Measurements from ENCODE around the gene MAN1B1. TPM values are rescaled to one million over a fixed set of nuclear protein-coding genes. Genes with fewer than 3 reads are reported as not detected.

Gene MAN1B1
- total and polyA plus RNA-seq, 2 of the 4 experiments (the other 2 are of a cell fraction), result 28.7 to 55.1 TPM

DNA sequence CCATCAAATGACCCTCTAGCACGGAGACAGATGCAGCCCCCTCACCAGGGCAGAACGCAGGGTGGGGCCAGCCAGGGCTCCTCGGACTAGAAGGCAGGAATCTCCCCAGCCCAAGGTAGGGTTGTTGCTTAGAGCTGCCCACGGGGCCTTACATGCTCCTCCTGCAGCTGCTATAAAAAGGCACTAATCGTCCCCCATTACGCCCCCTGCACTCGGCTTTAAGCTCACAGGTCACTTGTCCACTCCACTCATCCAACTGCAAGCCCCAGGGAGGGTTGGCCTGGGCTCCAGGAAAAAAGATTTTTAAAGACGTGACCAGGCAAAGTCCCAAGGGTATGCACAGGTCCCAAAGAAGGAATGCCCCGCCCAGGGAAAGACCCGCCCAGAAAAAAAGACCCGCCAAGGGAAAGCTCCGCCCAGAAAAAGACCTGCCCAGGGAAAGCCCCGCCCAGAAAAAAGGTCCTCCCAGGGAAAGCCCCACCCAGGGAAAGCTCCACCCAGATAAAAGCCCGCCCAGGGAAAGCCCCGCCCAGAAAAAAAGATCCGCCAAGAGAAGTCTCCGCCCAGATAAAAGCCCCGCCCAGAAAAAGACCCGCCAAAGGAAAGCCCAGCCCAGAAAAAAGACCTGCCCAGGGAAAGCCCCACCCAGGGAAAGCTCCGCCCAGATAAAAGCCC lies 63.3 kb downstream of the MAN1B1 start:
- Histone ChIP-seq H4K91ac (ENCODE audit: insufficient read depth, low read depth, low read length) (no peak overlapping the region), H3K9me1 (ENCODE audit: insufficient read depth, low read length) (peaks cover 12% of the 10 kb centered on the region), H3K4ac (ENCODE audit: low read depth, low read length) (no peak overlapping the region), H2AK9ac (replicated peaks; ENCODE audit: low read depth, low read length, poor library complexity) (no peak overlapping the region), H2BK120ac (ENCODE audit: low read depth, low read length) (no peak overlapping the region), H3K4me2 (ENCODE audit: low read depth, low read length) (no peak overlapping the region), H2BK20ac (ENCODE audit: low read depth, low read length) (no peak overlapping the region), H3K23ac (ENCODE audit: low read depth, low read length) (no peak overlapping the region), H4K5ac (ENCODE audit: low read depth, low read length) (no peak overlapping the region), H3K18ac (ENCODE audit: low read depth, low read length) (no peak overlapping the region), H2AFZ (replicated peaks; ENCODE audit: low read length, poor library complexity) (no peak overlapping the region), H2BK15ac (ENCODE audit: low read depth, low read length) (no peak overlapping the region), H3K9ac (ENCODE audit: low read depth, low read length) (no peak overlapping the region), H3K27me3 (ENCODE audit: control insufficient read depth, insufficient read depth, low read length) (peaks cover 8% of the 10 kb centered on the region), H3K9me3 (ENCODE audit: control insufficient read depth, insufficient read depth, low read length) (no peaks in the 10 kb centered on the region), H4K8ac (ENCODE audit: low read depth in 2 of 2, low read length in 2 of 2) (no peak overlapping the region), H2AK5ac (ENCODE audit: low read depth, low read length) (no peak overlapping the region), H3K79me1 (ENCODE audit: low read depth in 1 of 2, low read length in 2 of 2) (no peaks in the 10 kb centered on the region), H3K36me3 (ENCODE audit: control insufficient read depth, insufficient read depth, low read length) (no peaks in the 10 kb centered on the region), H3K27ac (ENCODE audit: insufficient read depth, low read length) (no peak overlapping the region), H2BK5ac (ENCODE audit: low read depth, low read length, poor library complexity, severe bottlenecking) (no peak overlapping the region), H3K4me1 (ENCODE audit: control insufficient read depth, insufficient read depth, low read length) (no peaks in the 10 kb centered on the region), H3K56ac (ENCODE audit: extremely low read depth, insufficient read depth, low read length) (no peak overlapping the region), H3K14ac (replicated peaks; ENCODE audit: low read depth, low read length) (no peak overlapping the region), H4K20me1 (ENCODE audit: insufficient read depth, low read length) (no peaks in the 10 kb centered on the region), H3K4me3 (ENCODE audit: insufficient read depth, low read depth, low read length) (no peak overlapping the region)
- CTCF ChIA-PET, result no interaction called here
- POLR2A ChIA-PET (ENCODE audit: unreplicated experiment), result no interaction called here
- no peak for ATAC-seq (ENCODE audit: low read depth)
- WGBS, 2 experiments (ENCODE audit: extremely low coverage in 2 of 2, insufficient read length in 1 of 2), result 65% methylated on average over 7 of the region's 20 CpGs; no CpG with 5 or more reads in 1 of the 2 experiments
- in situ Hi-C loops (cut with MboI; ENCODE audit: low sequenced_read_pairs) (no loop called here), intact Hi-C loops (cut with micrococcal nuclease) (no loop called here), dilution Hi-C loops (cut with HindIII; ENCODE audit: low sequenced_read_pairs, unreplicated experiment) (no loop called here)
- no peak for DNase-seq
- BruUV-seq (replicated peaks), result no TSS peak
- TF ChIP-seq CHD1 (IDR thresholded peaks at IDR 0.05; ENCODE audit: low read depth, low read length) (no peak), MXI1 (IDR thresholded peaks at IDR 0.05; ENCODE audit: borderline replicate concordance, low read depth, low read length) (no peak), MAFK (IDR thresholded peaks at IDR 0.05; ENCODE audit: low read depth, low read length) (no peak), BHLHE40 (IDR thresholded peaks at IDR 0.05; ENCODE audit: low read depth, low read length) (no peak), RCOR1 (IDR thresholded peaks at IDR 0.05; ENCODE audit: insufficient replicate concordance, low read length) (no peak), RFX5 (IDR thresholded peaks at IDR 0.05; ENCODE audit: low read depth, low read length) (no peak), NFE2L2 (IDR thresholded peaks at IDR 0.05; ENCODE audit: low read depth, low read length) (no peak)
- TF ChIP-seq, protein P1, sequence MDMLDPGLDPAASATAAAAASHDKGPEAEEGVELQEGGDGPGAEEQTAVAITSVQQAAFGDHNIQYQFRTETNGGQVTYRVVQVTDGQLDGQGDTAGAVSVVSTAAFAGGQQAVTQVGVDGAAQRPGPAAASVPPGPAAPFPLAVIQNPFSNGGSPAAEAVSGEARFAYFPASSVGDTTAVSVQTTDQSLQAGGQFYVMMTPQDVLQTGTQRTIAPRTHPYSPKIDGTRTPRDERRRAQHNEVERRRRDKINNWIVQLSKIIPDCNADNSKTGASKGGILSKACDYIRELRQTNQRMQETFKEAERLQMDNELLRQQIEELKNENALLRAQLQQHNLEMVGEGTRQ (IDR thresholded peaks at IDR 0.05; ENCODE audit: low read depth, low read length), result no peak
